Colonic mucosa (tissue), 4 donors: ENCODE data around the gene MAPK13. TPM values are rescaled to one million over a fixed set of nuclear protein-coding genes. Genes with fewer than 3 reads are reported as not detected.

Experiments
- DNase-seq: peaks from one replicate; pipeline ENCODE4 v3.0.0-alpha.2; 2020
- H3K27ac ChIP-seq: fragments of 200-600 bp; one replicate; pipeline ENCODE4 v1.8.0; 2021
- H3K27me3 ChIP-seq: fragments of 200-600 bp; one replicate; pipeline ENCODE4 v1.8.0; 2021
- H3K36me3 ChIP-seq: fragments of 200-600 bp; one replicate; pipeline ENCODE4 v1.8.0; 2021
- H3K4me1 ChIP-seq: fragments of 200-600 bp; one replicate; pipeline ENCODE4 v1.8.0; 2021; ENCODE audit warnings: mild to moderate bottlenecking
- H3K4me3 ChIP-seq: fragments of 200-600 bp; one replicate; pipeline ENCODE4 v1.8.0; 2021
- H3K9ac ChIP-seq, 2 donors: one replicate each; pipeline ENCODE4 v1.7.0; 2013; ENCODE audit warnings: control low read depth in 2 of 2, low read depth in 2 of 2, low read length in 2 of 2
- H3K9me3 ChIP-seq: fragments of 200-600 bp; one replicate; pipeline ENCODE4 v1.8.0; 2021
- intact Hi-C: fragments of 100-400 bp; cut with DNase I; formaldehyde crosslinking; loops from one replicate; pipeline ENCODE4 v1.14.1; 2022
- total RNA-seq, 2 donors: library from RNA; stranded (reverse); fragmentation: NEBNext Ultra II Directional in 1 of 2; extraction: Animal tissue kit (Norgen Biotek cat#: 25700) in 1 of 2; gene quantifications; one replicate each; pipeline ENCODE4 v1.2.1, GENCODE V29; 2021
- TF ChIP-seq, protein P1 (sequence below): fragments of 200-600 bp; IDR thresholded peaks from one replicate; pipeline ENCODE4 v1.8.0; 2022; ENCODE audit warnings: antibody characterized with exemption, mild to moderate bottlenecking
- donor health status: healthy.
- donor health status: DM: no; HTN: no; CAD: no.
- donor health status: DM: no; HTN: no; CAD: no.

MAPK13 gene
- total RNA-seq, 2 donors from 2014 or later: 166 to 186 TPM

DNA sequence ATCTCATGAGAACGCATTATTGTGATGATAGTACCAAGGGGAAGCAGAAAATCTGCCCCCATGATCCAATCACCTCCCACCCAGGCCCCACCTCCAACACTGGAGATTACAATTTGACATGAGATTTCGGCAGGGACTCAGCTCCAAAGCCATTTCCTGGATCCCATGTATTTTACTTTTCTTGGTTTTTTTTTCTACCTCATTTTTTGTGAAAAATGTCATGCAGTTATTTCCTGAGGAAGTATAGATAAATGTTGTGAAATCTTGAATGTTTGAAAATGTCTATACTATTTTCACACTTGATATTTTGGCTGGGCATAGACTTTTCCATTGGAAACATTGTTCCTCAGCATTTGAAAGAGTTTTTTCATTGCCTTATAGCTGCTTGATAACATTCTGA lies 57.1 kb downstream of the MAPK13 start:
- Histone ChIP-seq H3K4me3 (no peak overlapping the region), H3K27ac (no peak overlapping the region), H3K36me3 (no peaks in the 10 kb centered on the region), H3K9ac (no peak overlapping the region), H3K4me1 (no peaks in the 10 kb centered on the region), H3K9me3 (no peaks in the 10 kb centered on the region), H3K27me3 (no peaks in the 10 kb centered on the region)
- no peak for DNase-seq
- TF ChIP-seq, protein P1, sequence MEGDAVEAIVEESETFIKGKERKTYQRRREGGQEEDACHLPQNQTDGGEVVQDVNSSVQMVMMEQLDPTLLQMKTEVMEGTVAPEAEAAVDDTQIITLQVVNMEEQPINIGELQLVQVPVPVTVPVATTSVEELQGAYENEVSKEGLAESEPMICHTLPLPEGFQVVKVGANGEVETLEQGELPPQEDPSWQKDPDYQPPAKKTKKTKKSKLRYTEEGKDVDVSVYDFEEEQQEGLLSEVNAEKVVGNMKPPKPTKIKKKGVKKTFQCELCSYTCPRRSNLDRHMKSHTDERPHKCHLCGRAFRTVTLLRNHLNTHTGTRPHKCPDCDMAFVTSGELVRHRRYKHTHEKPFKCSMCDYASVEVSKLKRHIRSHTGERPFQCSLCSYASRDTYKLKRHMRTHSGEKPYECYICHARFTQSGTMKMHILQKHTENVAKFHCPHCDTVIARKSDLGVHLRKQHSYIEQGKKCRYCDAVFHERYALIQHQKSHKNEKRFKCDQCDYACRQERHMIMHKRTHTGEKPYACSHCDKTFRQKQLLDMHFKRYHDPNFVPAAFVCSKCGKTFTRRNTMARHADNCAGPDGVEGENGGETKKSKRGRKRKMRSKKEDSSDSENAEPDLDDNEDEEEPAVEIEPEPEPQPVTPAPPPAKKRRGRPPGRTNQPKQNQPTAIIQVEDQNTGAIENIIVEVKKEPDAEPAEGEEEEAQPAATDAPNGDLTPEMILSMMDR: no peak
- intact Hi-C loops: no loop called here

Other genes starting within 250 kb of the MAPK13 start
- gene SRPK1, start 209.4 kb upstream of the MAPK13 start, total RNA-seq: 100 to 1,000 TPM in 1 of 2 donors, 10 to 100 TPM in 1; 89.4 to 111 TPM
- under 1 TPM in 1 of 2 donors, not detected in 1; 0.27 TPM for gene SLC26A8, start 105.9 kb upstream of the MAPK13 start, total RNA-seq
- 10 to 100 TPM; 62.2 to 76.1 TPM for gene MAPK14, start 102.7 kb upstream of the MAPK13 start, total RNA-seq
- 10 to 100 TPM; 61.3 to 68.2 TPM for gene BRPF3, start 66.2 kb downstream of the MAPK13 start, total RNA-seq
- gene PNPLA1, start 139.5 kb downstream of the MAPK13 start, total RNA-seq: under 1 TPM; 0.35 TPM
- gene BNIP5, start 206.4 kb downstream of the MAPK13 start, total RNA-seq: 1 to 10 TPM; 4.7 to 7.8 TPM